Adrenal gland (tissue), 12 donors: ENCODE results near the gene HPS4. TPM values are rescaled to one million over a fixed set of nuclear protein-coding genes. Genes with fewer than 3 reads are reported as not detected.
"Not testable (repeated sequence)": the region's sequence is repeated elsewhere in the genome, so short reads cannot be mapped to it uniquely, and the experiment has no call there.

ENCODE experiments used
- DNase-seq, 7 donors: peaks; one replicate each; pipeline ENCODE4 v3.0.0-alpha.2; 2019 to 2020
- H3K27ac ChIP-seq, 5 donors: fragments of 200-600 bp; sonication (generic) in 4 of 5; 1 replicate in 3 of 5; 2 replicates in 2 of 5; pipeline versions ENCODE4 v1.5.1 to v1.8.0; 2016 to 2020; ENCODE audit warnings: mild to moderate bottlenecking in 1 of 5
- H3K27me3 ChIP-seq: fragments of 200-600 bp; 2 replicates; pipeline ENCODE4 v1.8.0; 2021
- H3K36me3 ChIP-seq, 2 donors: fragments of 200-600 bp; replicated peaks in 1 of 2; 1 replicate in 1 of 2; 2 replicates in 1 of 2; pipeline versions ENCODE4 v1.5.1 to v1.8.0; 2018 to 2022
- H3K4me1 ChIP-seq, 2 donors: fragments of 200-600 bp; replicated peaks in 1 of 2; 1 replicate in 1 of 2; 2 replicates in 1 of 2; pipeline versions ENCODE4 v1.5.1 to v1.8.0; 2018 to 2021
- H3K4me3 ChIP-seq, 4 donors: fragments of 200-600 bp; sonication (generic) in 3 of 4; one replicate each; pipeline ENCODE4 v1.5.1; 2016 to 2018
- H3K9me3 ChIP-seq, 3 donors: fragments of 200-600 bp; sonication (generic) in 1 of 3; replicated peaks in 1 of 3; 1 replicate in 2 of 3; 2 replicates in 1 of 3; pipeline versions ENCODE4 v1.5.1 to v1.8.0; 2016 to 2021
- POLR2A ChIP-seq, 2 donors: fragments of 450-650 bp; IDR thresholded peaks; one replicate each; pipeline ENCODE4 v1.6.1; 2017; ENCODE audit warnings: antibody characterized with exemption in 2 of 2, mild to moderate bottlenecking in 2 of 2, moderate library complexity in 1 of 2
- WGBS, 4 donors: extraction: QIAGEN DNeasy Blood & Tissue Kit in 2 of 4; methylation state at CpG; one replicate each; pipeline versions ENCODE4 v1.1.5 to v1.1.7; 2013 to 2017; 5-methylcytosine and 5-hydroxymethylcytosine counted together
- intact Hi-C, 2 donors: fragments of 100-400 bp; cut with DNase I; formaldehyde crosslinking; loops; one replicate each; pipeline versions ENCODE4 v1.14.1 to v1.15.0; 2022 to 2023
- polyA plus RNA-seq, 3 donors: library from polyadenylated mRNA; stranded (reverse); fragments of 200-250 nt in 2 of 3; fragments of 350-450 nt in 1 of 3; fragmentation: Illumina TruSeq in 1 of 3; extraction: RNeasy Lipid Tissue Mini Kit (QIAGEN cat#74804) in 1 of 3; gene quantifications; one replicate each; pipeline ENCODE4 v1.2.3, GENCODE V29; 2013 to 2014
- total RNA-seq, 9 donors: library from RNA; depleted of rRNA in 4 of 9; stranded (reverse); fragments of >200 nt in 4 of 9; fragments of 120-200 nt in 1 of 9; fragmentation: NEBNext Ultra II Directional in 1 of 9; extraction: Animal tissue kit (Norgen Biotek cat#: 25700) in 1 of 9; gene quantifications; one replicate each; pipeline versions ENCODE4 v1.1.0 to v1.2.4, GENCODE V29; 2013 to 2023
- TF ChIP-seq, protein P1 (sequence below), 6 experiments: fragments of 450-650 bp in 4 of 6; fragments of 200-600 bp in 2 of 6; sonication (generic) in 1 of 6; IDR thresholded peaks; 1 replicate in 5 of 6; 2 replicates in 1 of 6; pipeline versions ENCODE4 v1.5.1 to v1.8.0; 2016 to 2021; ENCODE audit warnings: antibody characterized with exemption in 6 of 6, mild to moderate bottlenecking in 2 of 6, moderate library complexity in 1 of 6
- donor health status: healthy with polysubstance abuse.
- donor health status: Bipolar disorder and iron deficiency.
- donor health status: DM: yes; HTN: yes; CAD: no.
- donor health status: DM: no; HTN: no; CAD: no.
- donor health status: DM: no; HTN: no; CAD: no.
- donor health status: DM: yes; HTN: yes; CAD: no.

Gene HPS4
- total and polyA plus RNA-seq, 12 donors, result 19.9 to 38.6 (median 31.9) TPM

DNA sequence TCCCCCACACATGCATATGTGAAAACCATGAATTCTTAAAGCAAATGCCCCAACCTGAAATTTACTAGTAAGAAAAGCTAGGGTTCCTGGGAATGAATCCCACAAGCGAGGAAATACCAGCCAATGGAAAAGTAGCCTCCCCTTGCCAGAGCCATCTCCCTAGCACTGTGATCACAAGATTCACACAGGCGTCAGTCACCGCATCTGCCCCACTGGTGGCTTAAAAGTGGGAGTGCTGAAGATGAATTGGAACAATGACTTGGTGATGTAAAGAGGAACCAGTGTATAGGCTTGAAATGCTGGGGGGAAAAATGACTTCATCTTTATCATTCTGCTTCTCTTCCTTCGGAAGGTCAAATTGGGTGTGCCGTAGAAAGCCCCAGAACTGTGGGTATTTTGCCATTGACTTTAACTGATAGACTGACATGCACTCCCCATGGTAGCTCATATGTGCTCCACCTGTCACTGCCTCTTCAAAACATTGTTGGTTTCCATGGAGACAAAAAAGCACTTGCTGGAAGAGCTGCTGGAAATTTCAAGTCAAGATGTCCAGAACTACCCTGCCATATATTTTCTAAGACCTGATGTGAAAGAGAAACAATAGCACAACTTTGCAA lies 73.8 kb downstream of the HPS4 start:
- 60 to 74% (median 64%) methylated on average over 5 of the region's 5 CpGs for WGBS, 4 donors
- Histone ChIP-seq H3K36me3 (no peaks in the 10 kb centered on the region), H3K9me3 (no peaks in the 10 kb centered on the region), H3K27ac (no peak overlapping the region), H3K4me3 (no peak overlapping the region), H3K4me1 (peaks cover 0 to 4% of the 10 kb centered on the region in 2 donors), H3K27me3 (peaks cover 5% of the 10 kb centered on the region)
- intact Hi-C loops, result no loop called here
- no peak for TF ChIP-seq POLR2A (IDR thresholded peaks at IDR 0.05)
- TF ChIP-seq, protein P1, sequence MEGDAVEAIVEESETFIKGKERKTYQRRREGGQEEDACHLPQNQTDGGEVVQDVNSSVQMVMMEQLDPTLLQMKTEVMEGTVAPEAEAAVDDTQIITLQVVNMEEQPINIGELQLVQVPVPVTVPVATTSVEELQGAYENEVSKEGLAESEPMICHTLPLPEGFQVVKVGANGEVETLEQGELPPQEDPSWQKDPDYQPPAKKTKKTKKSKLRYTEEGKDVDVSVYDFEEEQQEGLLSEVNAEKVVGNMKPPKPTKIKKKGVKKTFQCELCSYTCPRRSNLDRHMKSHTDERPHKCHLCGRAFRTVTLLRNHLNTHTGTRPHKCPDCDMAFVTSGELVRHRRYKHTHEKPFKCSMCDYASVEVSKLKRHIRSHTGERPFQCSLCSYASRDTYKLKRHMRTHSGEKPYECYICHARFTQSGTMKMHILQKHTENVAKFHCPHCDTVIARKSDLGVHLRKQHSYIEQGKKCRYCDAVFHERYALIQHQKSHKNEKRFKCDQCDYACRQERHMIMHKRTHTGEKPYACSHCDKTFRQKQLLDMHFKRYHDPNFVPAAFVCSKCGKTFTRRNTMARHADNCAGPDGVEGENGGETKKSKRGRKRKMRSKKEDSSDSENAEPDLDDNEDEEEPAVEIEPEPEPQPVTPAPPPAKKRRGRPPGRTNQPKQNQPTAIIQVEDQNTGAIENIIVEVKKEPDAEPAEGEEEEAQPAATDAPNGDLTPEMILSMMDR (IDR thresholded peaks at IDR 0.05), result no peak
- no peak for DNase-seq

DNA sequence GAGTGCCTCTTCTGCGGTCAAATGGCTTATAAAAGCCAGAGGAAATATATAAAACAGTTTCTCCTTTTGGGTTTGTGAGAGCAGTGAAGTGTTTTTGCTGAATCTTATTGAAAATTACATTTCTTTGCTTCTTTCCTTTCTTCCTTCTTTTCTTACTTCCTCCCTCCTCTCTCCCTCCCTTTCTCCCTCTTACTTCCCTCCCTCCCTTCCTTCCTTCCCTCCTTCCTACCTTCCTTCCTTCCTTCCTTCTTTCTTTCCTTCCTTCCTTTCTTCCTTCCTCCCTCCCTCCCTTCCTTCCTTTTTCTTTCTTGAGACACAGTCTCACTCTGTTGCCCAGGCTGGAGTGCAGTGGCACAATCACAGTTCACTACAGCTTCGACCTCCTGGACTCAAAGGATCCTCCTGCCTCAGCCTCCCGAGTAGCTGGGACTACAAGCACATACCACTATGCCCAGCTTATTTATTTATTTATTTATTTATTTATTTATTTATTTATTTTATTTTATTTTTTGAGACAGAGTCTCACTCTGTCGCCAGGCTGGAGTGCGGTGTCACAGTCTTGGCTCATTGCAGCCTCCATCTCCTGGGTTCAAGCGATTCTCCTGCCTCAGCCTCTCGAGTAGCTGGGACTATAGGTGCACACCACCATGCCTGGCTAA lies 74.9 kb downstream of the HPS4 start:
- DNase-seq, H3K27me3 ChIP-seq: not testable (repeated sequence)

GRCh38 chr22:26406118-26406517 lies 77.5 kb downstream of the HPS4 start:
- Histone ChIP-seq H3K4me1 (peaks cover 0 to 4% of the 10 kb centered on the region in 2 donors), H3K9me3 (no peaks in the 10 kb centered on the region), H3K27me3 (no peaks in the 10 kb centered on the region), H3K36me3 (no peaks in the 10 kb centered on the region), H3K4me3 (no peak overlapping the region), H3K27ac (no peak overlapping the region)
- TF ChIP-seq, protein P1 (IDR thresholded peaks at IDR 0.05), result no peak
- TF ChIP-seq POLR2A (IDR thresholded peaks at IDR 0.05), result no peak
- DNase-seq, result no peak
- intact Hi-C loops, result no loop called here
- 74 to 82% (median 78%) methylated on average over 4 of the region's 4 CpGs for WGBS, 4 donors

More for the DNA sequence above, 74.9 kb downstream of the HPS4 start:
- H3K36me3 ChIP-seq, intact Hi-C loops, H3K4me1 ChIP-seq, H3K9me3 ChIP-seq, H3K4me3 ChIP-seq, H3K27ac ChIP-seq: not testable (repeated sequence)
- 82 to 91% (median 85%) methylated on average over 7 of the region's 7 CpGs for WGBS, 4 donors

DNA sequence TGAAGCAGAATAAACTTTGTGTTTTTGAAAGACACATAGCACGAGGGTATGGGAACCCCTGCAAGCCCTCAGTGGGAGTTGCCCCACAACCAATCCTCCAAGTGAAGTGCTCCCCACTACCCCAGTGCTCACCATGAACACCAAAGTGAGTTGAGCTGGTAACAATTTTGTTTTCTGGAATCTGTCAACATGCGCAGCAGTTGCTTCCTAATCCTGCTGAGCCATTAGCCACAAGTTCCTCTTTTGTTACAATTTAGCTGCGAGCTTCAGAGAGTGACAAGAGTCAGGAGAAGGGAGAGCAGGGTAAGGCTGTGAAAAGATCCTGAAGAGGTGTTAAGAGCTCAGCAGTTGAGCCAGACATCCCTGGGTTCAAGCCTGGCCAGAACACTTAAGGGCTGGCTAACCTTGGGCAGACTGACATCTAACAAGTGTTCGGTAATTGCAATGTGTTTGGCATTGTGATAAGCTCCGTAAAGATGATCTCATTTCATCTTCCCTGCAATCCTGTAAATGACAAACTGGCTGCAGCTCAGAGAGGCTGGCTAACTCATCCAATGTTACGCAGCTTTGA lies 78.6 kb downstream of the HPS4 start:
- WGBS, 4 donors, result 25 to 39% (median 32%) methylated on average over 6 of the region's 6 CpGs
- H3K36me3 ChIP-seq, result no peaks in the 10 kb centered on the region
- no peak for TF ChIP-seq POLR2A (IDR thresholded peaks at IDR 0.05)
- TF ChIP-seq, protein P1 (IDR thresholded peaks at IDR 0.05), result no peak
- no peak overlapping the region for H3K4me3 ChIP-seq
- peaks cover 0 to 4% of the 10 kb centered on the region in 2 donors for H3K4me1 ChIP-seq
- intact Hi-C loops, result loop anchor here in 1 of 2 donors (5.0 kb wide), 1 partner anchor 57 kb away; no protein-coding TSS in a partner anchor
- H3K27me3 ChIP-seq, result no peaks in the 10 kb centered on the region
- H3K27ac ChIP-seq, result no peak overlapping the region
- no peak for DNase-seq
- no peaks in the 10 kb centered on the region for H3K9me3 ChIP-seq
